ENCODE results near the gene GRIN2A.

Gene GRIN2A

DNA sequence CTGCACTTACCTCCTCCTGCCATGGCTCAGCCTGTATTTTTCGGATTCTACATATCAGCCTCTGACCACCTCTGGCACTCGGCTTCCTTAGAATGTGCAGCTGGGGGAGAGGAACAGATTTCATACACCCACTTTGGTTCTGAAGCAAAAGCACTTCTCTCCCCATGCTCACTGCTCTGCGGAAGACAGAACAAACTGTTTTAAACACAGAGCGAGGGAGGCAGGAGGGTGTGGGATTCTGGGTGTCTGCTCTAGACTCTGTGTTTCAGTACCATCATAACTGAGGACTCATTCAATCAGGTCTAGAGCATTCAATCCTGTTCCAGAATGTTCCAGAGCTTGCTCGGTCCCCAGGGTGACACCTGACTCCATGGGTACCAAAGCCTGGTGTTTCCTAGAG is 239.1 kb downstream of the GRIN2A start:
- WGBS, 2 experiments: 92 to 93% methylated on average over 5 of the region's 5 CpGs

DNA sequence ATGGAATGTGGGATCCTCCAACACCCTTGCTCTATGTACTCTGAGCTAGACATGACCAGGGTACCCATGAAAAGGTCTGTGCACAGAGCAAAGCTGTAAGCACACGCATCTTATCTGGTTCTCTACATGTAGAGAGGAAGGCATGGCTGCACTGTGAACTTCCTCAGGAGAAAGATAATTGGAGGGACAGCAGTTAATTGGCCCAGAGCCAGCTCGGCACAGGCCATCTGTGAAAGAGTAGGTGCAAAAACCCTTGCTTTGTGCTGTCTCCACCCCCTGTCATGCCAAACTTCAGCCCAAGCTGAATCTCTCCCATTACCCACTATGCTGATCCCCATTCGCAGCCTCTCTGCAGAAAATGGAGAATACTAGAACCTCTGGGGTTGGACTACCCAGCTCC is 241.0 kb downstream of the GRIN2A start:
- WGBS, 2 experiments: 93 to 94% methylated on average over 3 of the region's 3 CpGs
- Histone ChIP-seq H3K9me3 (ENCODE audit: control insufficient read depth, low read length) (no peaks in the 10 kb centered on the region), H3K36me3 (ENCODE audit: control insufficient read depth, insufficient read depth, low read length) (no peaks in the 10 kb centered on the region), H3K27me3 (ENCODE audit: control insufficient read depth, insufficient read depth, low read length, poor library complexity, severe bottlenecking) (no peaks in the 10 kb centered on the region), H3K27ac (ENCODE audit: insufficient read depth, low read depth, low read length, poor library complexity, severe bottlenecking) (no peak overlapping the region), H3K4me3 (ENCODE audit: insufficient read depth, low read depth, low read length) (no peak overlapping the region), H3K4me1 (ENCODE audit: control insufficient read depth, insufficient read depth, low read length) (no peaks in the 10 kb centered on the region)

More for the DNA sequence above, 239.1 kb downstream of the GRIN2A start:
- no peaks in the 10 kb centered on the region for H3K36me3 ChIP-seq (ENCODE audit: control insufficient read depth, insufficient read depth, low read length)
- H3K4me3 ChIP-seq (ENCODE audit: insufficient read depth, low read depth, low read length): no peak overlapping the region
- H3K27me3 ChIP-seq (ENCODE audit: control insufficient read depth, insufficient read depth, low read length, poor library complexity, severe bottlenecking): no peaks in the 10 kb centered on the region
- no peaks in the 10 kb centered on the region for H3K9me3 ChIP-seq (ENCODE audit: control insufficient read depth, low read length)
- H3K27ac ChIP-seq (ENCODE audit: insufficient read depth, low read depth, low read length, poor library complexity, severe bottlenecking): no peak overlapping the region
- H3K4me1 ChIP-seq (ENCODE audit: control insufficient read depth, insufficient read depth, low read length): no peaks in the 10 kb centered on the region

DNA sequence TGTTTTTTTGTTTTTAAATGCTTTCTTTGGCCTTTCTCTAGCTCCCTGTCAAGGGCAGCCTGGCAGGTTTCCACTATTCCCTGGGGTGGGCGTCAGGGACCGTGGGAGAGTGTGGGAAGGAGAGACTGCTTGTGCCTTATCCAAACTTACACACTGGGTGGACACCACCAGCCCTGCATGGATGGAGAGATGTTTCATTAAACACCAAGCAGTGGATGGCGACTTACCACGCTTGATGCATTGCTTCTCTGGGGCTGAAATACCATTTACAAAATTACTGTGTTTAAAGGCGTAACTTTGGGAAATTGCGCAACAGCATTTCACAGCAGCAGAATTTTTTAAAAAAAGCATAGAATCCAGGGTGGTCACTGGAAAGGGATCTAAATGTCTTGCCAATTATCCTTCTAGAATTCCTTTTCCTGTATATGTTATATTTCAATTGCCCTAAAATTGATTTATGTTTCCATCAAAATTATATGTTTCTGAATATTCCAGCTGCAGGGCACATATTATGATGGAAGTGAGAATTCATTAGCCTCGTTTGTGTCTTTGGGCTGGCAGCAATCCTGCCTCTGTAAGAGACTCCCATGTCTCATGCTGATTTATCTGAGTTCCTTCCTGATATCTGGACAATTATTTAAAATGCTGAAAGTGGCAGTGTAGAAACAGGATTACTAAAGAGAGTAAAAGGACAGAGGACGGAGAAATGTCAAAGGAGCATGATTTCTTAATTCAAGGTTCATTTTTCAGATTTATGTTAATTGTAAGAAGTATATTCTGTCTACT is 247.3 kb downstream of the GRIN2A start:
- Histone ChIP-seq H3K4me1 (ENCODE audit: control insufficient read depth, insufficient read depth, low read length) (no peaks in the 10 kb centered on the region), H3K27me3 (ENCODE audit: control insufficient read depth, insufficient read depth, low read length, poor library complexity, severe bottlenecking) (no peaks in the 10 kb centered on the region), H3K4me3 (ENCODE audit: insufficient read depth, low read depth, low read length) (no peak overlapping the region), H3K9me3 (ENCODE audit: control insufficient read depth, low read length) (no peaks in the 10 kb centered on the region), H3K27ac (ENCODE audit: insufficient read depth, low read depth, low read length, poor library complexity, severe bottlenecking) (no peak overlapping the region), H3K36me3 (ENCODE audit: control insufficient read depth, insufficient read depth, low read length) (no peaks in the 10 kb centered on the region)
- WGBS, 2 experiments: 92 to 93% methylated on average over 8 of the region's 8 CpGs

DNA sequence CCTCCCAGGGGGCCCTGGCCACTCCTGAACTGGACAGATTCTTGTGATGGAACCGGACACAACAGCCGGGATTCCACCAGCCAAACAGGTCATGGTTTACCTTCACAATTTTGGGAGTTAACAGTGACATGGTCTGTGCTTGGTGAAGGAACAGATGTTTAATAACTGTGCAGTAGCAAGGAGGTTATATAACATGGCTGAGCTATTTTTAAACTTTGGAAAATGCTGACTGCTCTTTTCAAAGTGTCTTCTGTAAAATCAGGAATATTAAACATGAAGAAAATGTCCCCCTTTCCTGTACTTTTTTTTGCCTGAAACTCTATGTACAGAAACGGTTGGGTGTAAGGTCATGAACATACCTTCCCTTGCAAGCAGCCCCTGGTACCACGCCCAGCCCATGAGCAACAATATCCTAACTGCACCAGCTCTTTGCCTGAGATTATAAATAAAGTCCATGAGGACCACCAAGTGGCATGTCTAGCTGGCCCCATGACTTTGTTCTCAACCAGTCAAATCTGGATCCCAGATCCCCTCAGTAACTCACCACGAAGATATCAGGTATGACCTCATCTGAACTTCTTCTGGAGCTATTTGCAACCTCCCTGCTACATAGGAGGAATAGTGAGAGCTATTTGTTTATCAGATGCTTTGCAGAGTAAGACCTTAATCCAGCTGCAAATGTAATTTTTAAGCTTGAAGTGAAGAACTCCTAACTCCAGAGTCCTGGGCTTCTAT is 249.1 kb downstream of the GRIN2A start:
- H3K27ac ChIP-seq (ENCODE audit: insufficient read depth, low read depth, low read length, poor library complexity, severe bottlenecking): no peak overlapping the region
- no peaks in the 10 kb centered on the region for H3K9me3 ChIP-seq (ENCODE audit: control insufficient read depth, low read length)
- no peaks in the 10 kb centered on the region for H3K27me3 ChIP-seq (ENCODE audit: control insufficient read depth, insufficient read depth, low read length, poor library complexity, severe bottlenecking)
- no peaks in the 10 kb centered on the region for H3K36me3 ChIP-seq (ENCODE audit: control insufficient read depth, insufficient read depth, low read length)
- H3K4me3 ChIP-seq (ENCODE audit: insufficient read depth, low read depth, low read length): no peak overlapping the region
- no peaks in the 10 kb centered on the region for H3K4me1 ChIP-seq (ENCODE audit: control insufficient read depth, insufficient read depth, low read length)
- 95% methylated on average over 5 of the region's 5 CpGs for WGBS, 2 experiments

DNA sequence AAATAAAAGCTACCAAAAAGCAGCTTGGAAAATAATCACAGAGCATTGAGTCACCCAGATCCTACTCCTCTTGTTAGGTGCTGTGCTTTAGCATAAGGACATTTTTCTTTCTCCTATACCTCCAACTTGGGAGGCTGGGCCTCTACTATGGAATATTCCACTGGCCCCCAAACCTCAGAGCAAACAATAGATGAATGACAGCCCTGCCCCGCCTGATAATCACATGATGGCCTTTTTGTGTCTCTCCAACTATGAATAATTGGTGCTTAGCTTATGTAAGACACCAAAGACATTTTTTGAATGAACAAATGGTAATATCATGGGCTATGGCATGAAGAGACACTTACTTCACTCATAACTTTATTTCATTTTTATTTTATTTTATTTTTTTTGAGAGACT is 250.2 kb downstream of the GRIN2A start:
- Histone ChIP-seq H3K4me3 (ENCODE audit: insufficient read depth, low read depth, low read length) (no peak overlapping the region), H3K27ac (ENCODE audit: insufficient read depth, low read depth, low read length, poor library complexity, severe bottlenecking) (no peak overlapping the region), H3K36me3 (ENCODE audit: control insufficient read depth, insufficient read depth, low read length) (no peaks in the 10 kb centered on the region), H3K9me3 (ENCODE audit: control insufficient read depth, low read length) (no peaks in the 10 kb centered on the region), H3K4me1 (ENCODE audit: control insufficient read depth, insufficient read depth, low read length) (no peaks in the 10 kb centered on the region), H3K27me3 (ENCODE audit: control insufficient read depth, insufficient read depth, low read length, poor library complexity, severe bottlenecking) (no peaks in the 10 kb centered on the region)
- WGBS, 2 experiments: 100% methylated on average over 1 of the region's 1 CpG

DNA sequence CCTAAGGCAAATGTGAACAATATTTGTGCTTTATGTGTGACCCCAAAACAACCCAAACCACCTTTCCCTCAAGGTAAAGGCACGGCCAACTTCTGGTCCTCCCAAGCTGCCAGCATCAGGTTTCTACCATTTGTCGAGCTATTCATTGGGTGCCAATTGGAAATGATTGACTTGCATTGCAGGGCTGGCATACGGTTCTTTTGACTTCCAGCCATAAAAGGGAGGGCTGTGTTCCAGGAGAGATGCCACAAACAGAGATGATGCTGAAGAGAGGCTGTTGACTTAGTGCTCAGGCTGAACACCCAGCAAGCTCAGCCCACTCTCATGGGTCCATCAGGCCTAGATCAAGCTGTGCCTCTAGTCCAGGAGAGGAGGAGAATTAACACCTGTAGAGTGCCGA is 252.4 kb downstream of the GRIN2A start:
- WGBS, 2 experiments: 95 to 97% methylated on average over 4 of the region's 4 CpGs
- Histone ChIP-seq H3K4me3 (ENCODE audit: insufficient read depth, low read depth, low read length) (no peak overlapping the region), H3K27me3 (ENCODE audit: control insufficient read depth, insufficient read depth, low read length, poor library complexity, severe bottlenecking) (no peaks in the 10 kb centered on the region), H3K4me1 (ENCODE audit: control insufficient read depth, insufficient read depth, low read length) (no peaks in the 10 kb centered on the region), H3K9me3 (ENCODE audit: control insufficient read depth, low read length) (no peaks in the 10 kb centered on the region), H3K27ac (ENCODE audit: insufficient read depth, low read depth, low read length, poor library complexity, severe bottlenecking) (no peak overlapping the region), H3K36me3 (ENCODE audit: control insufficient read depth, insufficient read depth, low read length) (no peaks in the 10 kb centered on the region)

DNA sequence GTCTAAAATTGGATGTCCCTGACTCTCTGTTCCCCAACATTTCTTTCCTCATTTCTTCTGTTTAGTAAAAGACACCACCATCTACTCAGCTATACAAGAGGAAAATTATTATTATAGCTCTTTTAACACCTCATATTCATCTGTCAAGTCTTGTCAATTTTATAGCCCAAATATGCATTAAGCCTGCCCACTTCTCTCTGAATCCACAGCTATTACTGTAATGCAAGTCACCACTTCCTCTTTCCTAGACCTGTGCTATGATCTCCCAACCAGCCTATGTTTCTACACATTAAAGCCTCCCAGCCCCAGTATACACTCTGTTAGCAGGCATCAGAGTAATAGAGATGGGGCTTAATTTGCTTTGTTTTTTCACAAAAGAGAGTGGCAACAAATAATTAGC is 252.9 kb downstream of the GRIN2A start:
- H3K27me3 ChIP-seq (ENCODE audit: control insufficient read depth, insufficient read depth, low read length, poor library complexity, severe bottlenecking): no peaks in the 10 kb centered on the region
- H3K9me3 ChIP-seq (ENCODE audit: control insufficient read depth, low read length): no peaks in the 10 kb centered on the region
- H3K4me3 ChIP-seq (ENCODE audit: insufficient read depth, low read depth, low read length): no peak overlapping the region
- no peak overlapping the region for H3K27ac ChIP-seq (ENCODE audit: insufficient read depth, low read depth, low read length, poor library complexity, severe bottlenecking)
- no peaks in the 10 kb centered on the region for H3K36me3 ChIP-seq (ENCODE audit: control insufficient read depth, insufficient read depth, low read length)
- no peaks in the 10 kb centered on the region for H3K4me1 ChIP-seq (ENCODE audit: control insufficient read depth, insufficient read depth, low read length)

DNA sequence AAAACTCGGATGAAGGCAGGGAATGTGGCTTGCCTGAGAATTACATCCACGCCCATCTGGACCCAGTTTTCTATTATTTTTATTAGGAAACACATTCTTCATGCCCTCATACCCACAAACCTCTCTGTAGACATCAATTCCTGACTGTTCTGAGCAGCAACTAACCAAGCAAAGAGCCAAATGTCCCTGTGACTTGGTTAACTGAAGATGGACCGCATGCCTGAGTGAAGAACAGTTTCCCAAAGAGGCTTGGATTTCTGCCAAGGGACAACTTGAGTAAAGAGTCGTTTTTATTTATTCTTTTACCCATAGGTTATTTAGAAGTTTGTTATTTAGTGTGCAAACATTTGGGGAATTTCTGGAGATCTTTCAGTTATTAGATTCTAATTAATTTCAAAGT is 259.8 kb downstream of the GRIN2A start:
- 92% methylated on average over 4 of the region's 4 CpGs for WGBS, 2 experiments
- no peaks in the 10 kb centered on the region for H3K27me3 ChIP-seq (ENCODE audit: control insufficient read depth, insufficient read depth, low read length, poor library complexity, severe bottlenecking)
- no peaks in the 10 kb centered on the region for H3K4me1 ChIP-seq (ENCODE audit: control insufficient read depth, insufficient read depth, low read length)
- no peak overlapping the region for H3K27ac ChIP-seq (ENCODE audit: insufficient read depth, low read depth, low read length, poor library complexity, severe bottlenecking)
- no peaks in the 10 kb centered on the region for H3K9me3 ChIP-seq (ENCODE audit: control insufficient read depth, low read length)
- no peaks in the 10 kb centered on the region for H3K36me3 ChIP-seq (ENCODE audit: control insufficient read depth, insufficient read depth, low read length)
- H3K4me3 ChIP-seq (ENCODE audit: insufficient read depth, low read depth, low read length): no peak overlapping the region

DNA sequence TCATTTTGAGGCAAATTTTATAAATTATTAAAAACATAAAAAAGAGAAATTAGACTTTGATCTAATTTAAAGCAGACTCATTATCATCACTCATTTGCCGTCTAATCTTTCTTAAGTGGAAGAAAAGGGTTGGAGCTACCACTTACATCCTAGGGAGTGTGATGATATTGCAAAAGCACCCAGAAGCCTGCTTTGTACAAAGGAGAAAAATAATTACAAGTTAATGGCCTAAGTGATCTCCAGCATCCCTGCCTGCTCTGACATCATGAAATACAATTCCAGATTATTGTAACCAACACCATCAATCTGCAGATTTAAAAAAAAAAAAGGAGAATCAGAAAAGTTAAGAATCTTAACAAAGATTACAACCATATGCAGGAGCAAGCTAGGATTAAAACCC is 260.2 kb downstream of the GRIN2A start:
- H3K9me3 ChIP-seq (ENCODE audit: control insufficient read depth, low read length): no peaks in the 10 kb centered on the region
- H3K27ac ChIP-seq (ENCODE audit: insufficient read depth, low read depth, low read length, poor library complexity, severe bottlenecking): no peak overlapping the region
- H3K27me3 ChIP-seq (ENCODE audit: control insufficient read depth, insufficient read depth, low read length, poor library complexity, severe bottlenecking): no peaks in the 10 kb centered on the region
- no peaks in the 10 kb centered on the region for H3K36me3 ChIP-seq (ENCODE audit: control insufficient read depth, insufficient read depth, low read length)
- no peaks in the 10 kb centered on the region for H3K4me1 ChIP-seq (ENCODE audit: control insufficient read depth, insufficient read depth, low read length)
- H3K4me3 ChIP-seq (ENCODE audit: insufficient read depth, low read depth, low read length): no peak overlapping the region
- WGBS, 2 experiments: no CpG with 5 or more reads among the region's 1 CpG

DNA sequence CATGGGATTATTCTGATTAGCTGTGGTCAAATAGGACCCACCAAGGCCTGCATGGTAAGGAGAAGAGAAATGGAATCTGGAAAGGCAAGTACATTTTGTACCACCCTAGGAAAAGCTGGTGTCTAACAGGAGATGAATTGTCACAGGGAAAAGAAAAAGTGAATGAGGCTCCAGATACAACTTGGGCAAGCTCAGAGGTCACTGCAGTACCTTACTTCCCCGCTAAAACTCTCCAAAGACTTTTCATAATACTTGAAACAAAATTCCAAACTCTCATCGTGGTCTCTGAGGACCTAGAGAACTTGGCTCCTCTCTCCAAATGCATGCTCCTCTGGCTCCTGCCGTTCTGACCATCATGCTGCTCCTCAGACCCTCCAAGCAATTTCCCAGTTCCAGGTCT is 262.8 kb downstream of the GRIN2A start:
- Histone ChIP-seq H3K9me3 (ENCODE audit: control insufficient read depth, low read length) (no peaks in the 10 kb centered on the region), H3K27ac (ENCODE audit: insufficient read depth, low read depth, low read length, poor library complexity, severe bottlenecking) (no peak overlapping the region), H3K36me3 (ENCODE audit: control insufficient read depth, insufficient read depth, low read length) (no peaks in the 10 kb centered on the region), H3K4me1 (ENCODE audit: control insufficient read depth, insufficient read depth, low read length) (no peaks in the 10 kb centered on the region), H3K27me3 (ENCODE audit: control insufficient read depth, insufficient read depth, low read length, poor library complexity, severe bottlenecking) (no peaks in the 10 kb centered on the region), H3K4me3 (ENCODE audit: insufficient read depth, low read depth, low read length) (no peak overlapping the region)
- 92 to 95% methylated on average over 3 of the region's 3 CpGs for WGBS, 2 experiments

Data from ectodermal cell (in vitro differentiated cells).